ENCODE measurements around the gene BAIAP2L1.
"Not testable (repeated sequence)": the region's sequence is repeated elsewhere in the genome, so short reads cannot be mapped to it uniquely, and the experiment has no call there.

BAIAP2L1 gene

DNA sequence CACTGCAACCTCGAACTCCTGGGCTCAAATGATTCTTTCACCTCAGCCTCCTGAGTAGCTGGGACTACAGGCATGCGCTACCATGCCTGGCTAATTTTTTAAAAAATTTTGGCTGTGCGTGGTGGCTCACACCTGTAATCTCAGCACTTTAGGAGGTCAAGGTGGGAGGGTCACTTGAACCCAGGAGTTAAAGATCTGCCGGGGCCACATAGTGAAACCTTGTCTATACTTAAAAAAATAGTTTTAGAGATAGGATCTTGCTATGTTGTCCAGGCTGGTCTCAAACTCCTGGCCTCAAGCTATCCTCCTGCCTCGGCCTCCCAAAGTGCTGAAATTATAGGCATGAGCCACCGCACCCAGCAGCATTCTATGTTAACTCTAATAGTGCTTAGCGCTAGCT lies 7.3 kb upstream of the BAIAP2L1 start:
- H3K79me1 ChIP-seq (replicated peaks; ENCODE audit: low read length, poor library complexity, severe bottlenecking); H3K23ac ChIP-seq (ENCODE audit: low read length in 2 of 2); H3K4ac ChIP-seq (ENCODE audit: low read depth in 1 of 2, low read length in 2 of 2); H2BK12ac ChIP-seq (ENCODE audit: low read length in 2 of 2); H3K4me1 ChIP-seq (ENCODE audit: control insufficient read depth, insufficient read depth, low read depth, low read length); H3K14ac ChIP-seq (ENCODE audit: low read length in 2 of 2); H3K4me2 ChIP-seq (ENCODE audit: low read length, poor library complexity, severe bottlenecking); H4K91ac ChIP-seq (ENCODE audit: low read length); H3K18ac ChIP-seq (ENCODE audit: low read depth in 1 of 2, low read length in 2 of 2); H3K36me3 ChIP-seq (ENCODE audit: control insufficient read depth in 1 of 2, insufficient read depth in 2 of 2, low read depth in 1 of 2, low read length in 2 of 2); H3K4me3 ChIP-seq (ENCODE audit: insufficient read depth in 1 of 2, low read depth in 1 of 2, low read length in 2 of 2); H4K8ac ChIP-seq (ENCODE audit: low read length); H2AK5ac ChIP-seq (ENCODE audit: low read length, severe bottlenecking); H3K9ac ChIP-seq (ENCODE audit: low read length); H2BK5ac ChIP-seq (ENCODE audit: low read depth, low read length, poor library complexity, severe bottlenecking); H2BK15ac ChIP-seq (ENCODE audit: low read depth, poor library complexity, severe bottlenecking); H2BK120ac ChIP-seq (ENCODE audit: low read depth, low read length); DNase-seq; H3K9me3 ChIP-seq (ENCODE audit: control insufficient read depth, low read length); H2AFZ ChIP-seq (ENCODE audit: low read depth, low read length); H3K27ac ChIP-seq (ENCODE audit: low read length, poor library complexity, severe bottlenecking): not testable (repeated sequence)
- H3K27me3 ChIP-seq (ENCODE audit: control insufficient read depth in 1 of 2, insufficient read depth in 1 of 2, low read length in 2 of 2), result peaks cover 0 to 27% of the 10 kb centered on the region in 2 experiments
- WGBS, result 98% methylated on average over 7 of the region's 7 CpGs

DNA sequence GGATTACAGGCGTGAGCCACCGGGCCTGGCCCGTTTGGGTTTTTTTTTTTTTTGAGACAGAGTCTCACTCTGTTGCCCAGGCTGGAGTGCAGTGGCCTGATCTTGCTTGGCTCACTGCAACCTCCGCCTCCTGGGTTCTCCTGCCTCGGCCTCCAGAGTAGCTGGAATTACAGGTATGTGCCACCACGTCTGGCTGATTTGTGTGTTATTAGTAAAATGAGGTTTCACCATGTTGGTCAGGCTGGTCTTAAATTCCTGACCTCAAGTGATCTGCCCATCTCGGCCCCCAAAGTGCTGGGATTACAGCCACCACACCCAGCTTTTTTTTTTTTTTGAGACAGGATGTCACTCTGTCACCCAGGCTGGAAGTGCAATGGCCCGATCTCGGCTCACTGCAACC lies 5.9 kb upstream of the BAIAP2L1 start:
- Histone ChIP-seq H3K27ac (ENCODE audit: low read length, poor library complexity, severe bottlenecking) (no peak overlapping the region), H4K91ac (ENCODE audit: low read length) (no peak overlapping the region)

DNA sequence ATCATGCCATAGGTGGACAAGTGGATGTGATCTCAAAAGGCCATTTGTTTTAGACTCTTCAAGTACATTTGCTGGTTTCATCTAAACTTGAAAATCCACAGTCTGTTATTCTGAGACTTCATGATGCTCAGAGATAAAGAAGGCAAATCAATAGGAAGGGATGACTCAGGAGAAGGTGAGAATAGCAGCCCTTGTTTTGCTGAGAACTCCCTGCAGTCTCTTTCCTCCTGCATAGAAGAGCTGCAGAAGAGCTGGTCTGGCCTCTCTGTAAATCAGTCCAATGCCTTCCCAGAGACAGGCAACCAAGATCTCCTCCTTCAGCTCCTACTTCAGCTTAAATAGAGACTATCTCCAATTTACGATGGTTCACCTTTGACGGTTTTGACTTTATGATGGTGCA lies 4.0 kb upstream of the BAIAP2L1 start:
- WGBS, result 100% methylated on average over 2 of the region's 2 CpGs
- no peak overlapping the region for H3K4ac ChIP-seq (ENCODE audit: low read depth in 1 of 2, low read length in 2 of 2)
- DNase-seq, result no peak

More for the DNA sequence above, 5.9 kb upstream of the BAIAP2L1 start:
- no peak for DNase-seq
- WGBS, result 95% methylated on average over 9 of the region's 9 CpGs
- Histone ChIP-seq H3K23ac (ENCODE audit: low read length in 2 of 2) (no peak overlapping the region), H3K36me3 (ENCODE audit: control insufficient read depth in 1 of 2, insufficient read depth in 2 of 2, low read depth in 1 of 2, low read length in 2 of 2) (no peaks in the 10 kb centered on the region), H3K14ac (ENCODE audit: low read length in 2 of 2) (no peak overlapping the region), H3K4me1 (ENCODE audit: control insufficient read depth, insufficient read depth, low read depth, low read length) (no peaks in the 10 kb centered on the region), H2BK15ac (ENCODE audit: low read depth, poor library complexity, severe bottlenecking) (no peak overlapping the region), H3K4me3 (ENCODE audit: insufficient read depth in 1 of 2, low read depth in 1 of 2, low read length in 2 of 2) (no peak overlapping the region), H3K27me3 (ENCODE audit: control insufficient read depth in 1 of 2, insufficient read depth in 1 of 2, low read length in 2 of 2) (peaks cover 0 to 34% of the 10 kb centered on the region in 2 experiments), H4K8ac (ENCODE audit: low read length) (no peak overlapping the region), H3K9ac (ENCODE audit: low read length) (no peak overlapping the region), H3K4me2 (ENCODE audit: low read length, poor library complexity, severe bottlenecking) (no peak overlapping the region), H2BK12ac (ENCODE audit: low read length in 2 of 2) (no peak overlapping the region), H3K18ac (ENCODE audit: low read depth in 1 of 2, low read length in 2 of 2) (no peak overlapping the region), H2AK5ac (ENCODE audit: low read length, severe bottlenecking) (no peak overlapping the region), H2BK5ac (ENCODE audit: low read depth, low read length, poor library complexity, severe bottlenecking) (no peak overlapping the region), H3K4ac (ENCODE audit: low read depth in 1 of 2, low read length in 2 of 2) (no peak overlapping the region), H2AFZ (ENCODE audit: low read depth, low read length) (no peak overlapping the region), H2BK120ac (ENCODE audit: low read depth, low read length) (no peak overlapping the region), H3K79me1 (replicated peaks; ENCODE audit: low read length, poor library complexity, severe bottlenecking) (no peaks in the 10 kb centered on the region), H3K9me3 (ENCODE audit: control insufficient read depth, low read length) (no peaks in the 10 kb centered on the region)

DNA sequence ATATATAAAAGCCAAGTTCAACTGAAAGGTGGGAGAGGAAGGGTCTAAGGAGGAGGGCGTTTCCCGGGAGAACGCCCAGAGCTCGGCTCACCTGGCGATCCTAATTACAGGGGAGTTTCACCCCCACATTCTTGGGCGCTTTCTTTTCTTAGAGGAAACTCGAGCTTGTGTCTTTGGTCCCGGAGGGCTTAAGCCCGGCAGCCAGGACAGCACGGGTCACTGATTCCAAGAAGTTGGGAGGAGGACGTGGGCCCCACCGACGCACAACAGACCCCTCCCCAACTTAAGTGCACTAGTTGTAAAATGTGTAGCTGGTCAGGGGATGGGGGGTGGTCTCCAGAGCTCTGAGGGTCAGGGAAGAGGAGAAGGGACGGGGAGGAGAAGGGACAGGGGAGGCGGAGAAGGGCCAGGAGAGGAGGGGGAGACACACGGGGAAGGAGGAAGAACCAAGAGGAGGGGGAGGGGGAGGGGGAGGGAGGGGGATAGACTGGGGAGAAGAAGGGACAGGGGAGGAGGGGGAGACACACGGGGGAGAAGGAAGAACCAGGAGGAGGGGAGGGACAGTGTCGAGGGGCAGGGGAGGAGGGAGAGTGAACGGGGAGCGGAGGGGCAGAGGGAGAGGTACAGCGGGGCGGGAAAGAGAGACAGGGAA lies 874 bp downstream of the BAIAP2L1 start:
- peak overlapping the region; percentile 88 for H2BK5ac ChIP-seq (ENCODE audit: low read depth, low read length, poor library complexity, severe bottlenecking)
- H3K9ac ChIP-seq (ENCODE audit: low read length), result peak overlapping the region; percentile 61
- peak overlapping the region; percentile 78 for H3K4me2 ChIP-seq (ENCODE audit: low read length, poor library complexity, severe bottlenecking)
- no peak overlapping the region for H3K14ac ChIP-seq (ENCODE audit: low read length in 2 of 2)
- no peaks in the 10 kb centered on the region for H3K36me3 ChIP-seq (ENCODE audit: control insufficient read depth in 1 of 2, insufficient read depth in 2 of 2, low read depth in 1 of 2, low read length in 2 of 2)
- H3K9me3 ChIP-seq (ENCODE audit: control insufficient read depth, low read length), result no peaks in the 10 kb centered on the region
- DNase-seq, result peak; percentile 30
- 44% methylated on average over 18 of the region's 22 CpGs for WGBS
- H3K4me1 ChIP-seq (ENCODE audit: control insufficient read depth, insufficient read depth, low read depth, low read length), result peaks cover 10% of the 10 kb centered on the region
- no peak overlapping the region for H3K4ac ChIP-seq (ENCODE audit: low read depth in 1 of 2, low read length in 2 of 2)
- H3K23ac ChIP-seq (ENCODE audit: low read length in 2 of 2), result no peak overlapping the region
- peak overlapping the region; percentile 68 for H2BK120ac ChIP-seq (ENCODE audit: low read depth, low read length)
- H3K27ac ChIP-seq (ENCODE audit: low read length, poor library complexity, severe bottlenecking), result peak overlapping the region; percentile 90
- peak overlapping the region; percentile 53 to 79 for H3K4me3 ChIP-seq (ENCODE audit: insufficient read depth in 1 of 2, low read depth in 1 of 2, low read length in 2 of 2)
- H4K91ac ChIP-seq (ENCODE audit: low read length), result peak overlapping the region; percentile 82
- peak overlapping the region; percentile 63 to 67 for H2BK12ac ChIP-seq (ENCODE audit: low read length in 2 of 2)
- peak overlapping the region; percentile 89 for H2BK15ac ChIP-seq (ENCODE audit: low read depth, poor library complexity, severe bottlenecking)
- no peak overlapping the region for H2AFZ ChIP-seq (ENCODE audit: low read depth, low read length)
- peak overlapping the region; percentile 19 for H4K8ac ChIP-seq (ENCODE audit: low read length)
- H3K18ac ChIP-seq (ENCODE audit: low read depth in 1 of 2, low read length in 2 of 2), result peak overlapping the region; percentile 68 to 82
- H3K79me1 ChIP-seq (replicated peaks; ENCODE audit: low read length, poor library complexity, severe bottlenecking), result no peaks in the 10 kb centered on the region
- H2AK5ac ChIP-seq (ENCODE audit: low read length, severe bottlenecking), result peak overlapping the region; percentile 95
- H3K27me3 ChIP-seq (ENCODE audit: control insufficient read depth in 1 of 2, insufficient read depth in 1 of 2, low read length in 2 of 2), result peaks cover 0 to 36% of the 10 kb centered on the region in 2 experiments

More for the DNA sequence above, 4.0 kb upstream of the BAIAP2L1 start:
- Histone ChIP-seq H3K4me2 (ENCODE audit: low read length, poor library complexity, severe bottlenecking) (no peak overlapping the region), H3K18ac (ENCODE audit: low read depth in 1 of 2, low read length in 2 of 2) (no peak overlapping the region), H2BK12ac (ENCODE audit: low read length in 2 of 2) (no peak overlapping the region), H3K4me3 (ENCODE audit: insufficient read depth in 1 of 2, low read depth in 1 of 2, low read length in 2 of 2) (no peak overlapping the region), H3K79me1 (replicated peaks; ENCODE audit: low read length, poor library complexity, severe bottlenecking) (no peaks in the 10 kb centered on the region), H4K8ac (ENCODE audit: low read length) (no peak overlapping the region), H2BK120ac (ENCODE audit: low read depth, low read length) (no peak overlapping the region), H3K9me3 (ENCODE audit: control insufficient read depth, low read length) (no peaks in the 10 kb centered on the region), H2BK15ac (ENCODE audit: low read depth, poor library complexity, severe bottlenecking) (no peak overlapping the region), H3K27me3 (ENCODE audit: control insufficient read depth in 1 of 2, insufficient read depth in 1 of 2, low read length in 2 of 2) (peaks cover 0 to 39% of the 10 kb centered on the region in 2 experiments), H2AK5ac (ENCODE audit: low read length, severe bottlenecking) (no peak overlapping the region), H3K14ac (ENCODE audit: low read length in 2 of 2) (no peak overlapping the region), H3K4me1 (ENCODE audit: control insufficient read depth, insufficient read depth, low read depth, low read length) (peaks cover 3% of the 10 kb centered on the region), H4K91ac (ENCODE audit: low read length) (no peak overlapping the region), H3K27ac (ENCODE audit: low read length, poor library complexity, severe bottlenecking) (no peak overlapping the region), H3K23ac (ENCODE audit: low read length in 2 of 2) (no peak overlapping the region), H2AFZ (ENCODE audit: low read depth, low read length) (no peak overlapping the region), H2BK5ac (ENCODE audit: low read depth, low read length, poor library complexity, severe bottlenecking) (no peak overlapping the region), H3K9ac (ENCODE audit: low read length) (no peak overlapping the region), H3K36me3 (ENCODE audit: control insufficient read depth in 1 of 2, insufficient read depth in 2 of 2, low read depth in 1 of 2, low read length in 2 of 2) (no peaks in the 10 kb centered on the region)
